Mesenchymal stem cell (in vitro differentiated cells and primary cell): ENCODE measurements around the gene ZYX.

Source experiments
- DNase-seq: peaks from one replicate; pipeline ENCODE4 v3.0.0-alpha.2; 2013
- H2AFZ ChIP-seq: one replicate; pipeline ENCODE4 v1.6.1; 2013; ENCODE audit warnings: low read depth, mild to moderate bottlenecking, control low read depth, inconsistent platforms, low read length, moderate library complexity
- H2AK5ac ChIP-seq: 2 replicates; pipeline ENCODE4 v1.6.1; 2013; ENCODE audit warnings: low read length, moderate library complexity, mild to moderate bottlenecking, inconsistent platforms; ENCODE audit not compliant: severe bottlenecking
- H2BK120ac ChIP-seq: one replicate; pipeline ENCODE4 v1.6.1; 2013; ENCODE audit warnings: low read depth, mild to moderate bottlenecking, inconsistent platforms, low read length, moderate library complexity
- H2BK12ac ChIP-seq, 2 experiments: one replicate each; pipeline ENCODE4 v1.6.1; 2013; ENCODE audit warnings: inconsistent platforms in 2 of 2, low read length in 2 of 2, mild to moderate bottlenecking in 2 of 2, moderate library complexity in 2 of 2, control low read depth in 1 of 2
- H2BK15ac ChIP-seq: one replicate; pipeline ENCODE4 v1.6.1; 2013; ENCODE audit warnings: mild to moderate bottlenecking, low read depth, inconsistent platforms; ENCODE audit not compliant: poor library complexity, severe bottlenecking
- H2BK5ac ChIP-seq: 2 replicates; pipeline ENCODE4 v1.6.1; 2013; ENCODE audit warnings: low read depth, mild to moderate bottlenecking, low read length, control low read depth, inconsistent platforms; ENCODE audit not compliant: poor library complexity, severe bottlenecking
- H3K14ac ChIP-seq, 2 experiments: one replicate each; pipeline ENCODE4 v1.6.1; 2013; ENCODE audit warnings: inconsistent platforms in 2 of 2, low read length in 2 of 2, control low read depth in 1 of 2, mild to moderate bottlenecking in 1 of 2, moderate library complexity in 1 of 2
- H3K18ac ChIP-seq, 2 experiments: one replicate each; pipeline ENCODE4 v1.6.1; 2013; ENCODE audit warnings: inconsistent platforms in 2 of 2, low read length in 2 of 2, control low read depth in 1 of 2, low read depth in 1 of 2, mild to moderate bottlenecking in 1 of 2
- H3K23ac ChIP-seq, 2 experiments: one replicate each; pipeline ENCODE4 v1.6.1; 2013; ENCODE audit warnings: inconsistent platforms in 2 of 2, low read length in 2 of 2, mild to moderate bottlenecking in 2 of 2, moderate library complexity in 2 of 2, control low read depth in 1 of 2
- H3K27ac ChIP-seq: 2 replicates; pipeline ENCODE4 v1.5.1; 2013; ENCODE audit warnings: mild to moderate bottlenecking, moderate library complexity, low read length, control low read depth, inconsistent platforms; ENCODE audit not compliant: poor library complexity, severe bottlenecking
- H3K27me3 ChIP-seq, 2 experiments: 2 replicates each; pipeline versions ENCODE4 v1.6.1 to v1.7.0; 2013; ENCODE audit warnings: low read length in 2 of 2, mild to moderate bottlenecking in 2 of 2, moderate library complexity in 2 of 2, control low read depth in 1 of 2, inconsistent platforms in 1 of 2; ENCODE audit not compliant: control insufficient read depth in 1 of 2, insufficient read depth in 1 of 2
- H3K36me3 ChIP-seq, 2 experiments: 2 replicates each; pipeline versions ENCODE4 v1.6.1 to v1.7.0; 2013; ENCODE audit warnings: low read length in 2 of 2, control low read depth in 1 of 2, inconsistent platforms in 1 of 2, low read depth in 1 of 2, mild to moderate bottlenecking in 1 of 2; ENCODE audit not compliant: insufficient read depth in 2 of 2, control insufficient read depth in 1 of 2
- H3K4ac ChIP-seq, 2 experiments: one replicate each; pipeline ENCODE4 v1.6.1; 2013; ENCODE audit warnings: inconsistent platforms in 2 of 2, low read length in 2 of 2, mild to moderate bottlenecking in 2 of 2, moderate library complexity in 2 of 2, control low read depth in 1 of 2, low read depth in 1 of 2
- H3K4me1 ChIP-seq: 2 replicates; pipeline ENCODE4 v1.6.1; 2013; ENCODE audit warnings: low read depth, low read length, control low read depth; ENCODE audit not compliant: control insufficient read depth, insufficient read depth
- H3K4me2 ChIP-seq: 2 replicates; pipeline ENCODE4 v1.6.1; 2013; ENCODE audit warnings: low read length, mild to moderate bottlenecking, inconsistent platforms; ENCODE audit not compliant: poor library complexity, severe bottlenecking
- H3K4me3 ChIP-seq, 2 experiments: 2 replicates each; pipeline versions ENCODE4 v1.5.1 to v1.7.0; 2013; ENCODE audit warnings: low read length in 2 of 2, mild to moderate bottlenecking in 2 of 2, control low read depth in 1 of 2, low read depth in 1 of 2; ENCODE audit not compliant: insufficient read depth in 1 of 2
- H3K79me1 ChIP-seq: replicated peaks from 2 replicates; pipeline ENCODE4 v1.6.1; 2013; ENCODE audit warnings: mild to moderate bottlenecking, control low read depth, low read length, inconsistent platforms; ENCODE audit not compliant: poor library complexity, severe bottlenecking
- H3K9ac ChIP-seq: 2 replicates; pipeline ENCODE4 v1.7.0; 2013; ENCODE audit warnings: mild to moderate bottlenecking, low read length, moderate library complexity
- H3K9me3 ChIP-seq: 2 replicates; pipeline ENCODE4 v1.7.0; 2013; ENCODE audit warnings: mild to moderate bottlenecking, low read length; ENCODE audit not compliant: control insufficient read depth
- H4K8ac ChIP-seq: one replicate; pipeline ENCODE4 v1.6.1; 2013; ENCODE audit warnings: inconsistent platforms, mild to moderate bottlenecking, low read length, moderate library complexity
- H4K91ac ChIP-seq: one replicate; pipeline ENCODE4 v1.6.1; 2013; ENCODE audit warnings: mild to moderate bottlenecking, low read length, inconsistent platforms
- WGBS: methylation state at CpG from one replicate; pipeline ENCODE4 v1.1.7; 2013; ENCODE audit warnings: mixed read lengths; 5-methylcytosine and 5-hydroxymethylcytosine counted together

The ZYX gene

GRCh38 chr7:143374561-143374960 is 6.6 kb upstream of the ZYX start:
- 82% methylated on average over 4 of the region's 5 CpGs for WGBS

GRCh38 chr7:143375298-143376034 is 5.7 kb upstream of the ZYX start:
- no peak for DNase-seq
- Histone ChIP-seq H3K36me3 (no peaks in the 10 kb centered on the region), H3K14ac (peak overlapping the region in 1 of 2 experiments; percentile 44), H3K79me1 (peaks cover 5% of the 10 kb centered on the region), H2BK5ac (no peak overlapping the region), H3K4me3 (no peak overlapping the region), H3K27me3 (no peaks in the 10 kb centered on the region), H3K23ac (peak overlapping the region in 1 of 2 experiments; percentile 35), H2AFZ (no peak overlapping the region), H4K91ac (peak overlapping the region; percentile 83), H2AK5ac (no peak overlapping the region), H3K9me3 (no peaks in the 10 kb centered on the region), H2BK15ac (peak overlapping the region; percentile 76), H4K8ac (no peak overlapping the region), H3K18ac (peak overlapping the region in 1 of 2 experiments; percentile 25), H3K4me1 (peaks cover 12% of the 10 kb centered on the region), H3K4ac (peak overlapping the region in 1 of 2 experiments; percentile 74), H2BK120ac (no peak overlapping the region), H3K27ac (no peak overlapping the region), H2BK12ac (peak overlapping the region; percentile 19 to 42), H3K4me2 (no peak overlapping the region), H3K9ac (no peak overlapping the region)
- 88% methylated on average over 7 of the region's 7 CpGs for WGBS

More at GRCh38 chr7:143374561-143374960, 6.6 kb upstream of the ZYX start:
- Histone ChIP-seq H4K8ac (no peak overlapping the region), H2AFZ (peak overlapping the region; percentile 16), H3K14ac (peak overlapping the region in 1 of 2 experiments; percentile 74), H3K4me3 (no peak overlapping the region), H3K4me1 (peaks cover 10% of the 10 kb centered on the region), H3K27me3 (no peaks in the 10 kb centered on the region), H3K23ac (no peak overlapping the region), H3K36me3 (no peaks in the 10 kb centered on the region), H2BK5ac (no peak overlapping the region), H3K4ac (peak overlapping the region in 1 of 2 experiments; percentile 19), H2BK12ac (no peak overlapping the region), H3K4me2 (no peak overlapping the region), H2BK15ac (no peak overlapping the region), H3K9me3 (no peaks in the 10 kb centered on the region), H2AK5ac (no peak overlapping the region), H3K79me1 (peaks cover 5% of the 10 kb centered on the region), H3K18ac (no peak overlapping the region), H3K9ac (no peak overlapping the region), H3K27ac (no peak overlapping the region), H4K91ac (no peak overlapping the region), H2BK120ac (no peak overlapping the region)
- DNase-seq: no peak

GRCh38 chr7:143376396-143376795 is 4.7 kb upstream of the ZYX start:
- H3K27me3 ChIP-seq: no peaks in the 10 kb centered on the region
- peak overlapping the region; percentile 48 for H2BK15ac ChIP-seq
- H3K4me3 ChIP-seq: no peak overlapping the region
- 78% methylated on average over 4 of the region's 5 CpGs for WGBS
- DNase-seq: no peak
- H3K4me1 ChIP-seq: peaks cover 12% of the 10 kb centered on the region
- H2BK12ac ChIP-seq: peak overlapping the region in 1 of 2 experiments; percentile 20
- H3K14ac ChIP-seq: no peak overlapping the region
- H2BK120ac ChIP-seq: no peak overlapping the region
- H2AK5ac ChIP-seq: no peak overlapping the region
- peak overlapping the region; percentile 78 for H4K8ac ChIP-seq
- H2AFZ ChIP-seq: no peak overlapping the region
- H3K4me2 ChIP-seq: no peak overlapping the region
- H3K36me3 ChIP-seq: no peaks in the 10 kb centered on the region
- no peak overlapping the region for H2BK5ac ChIP-seq
- H3K79me1 ChIP-seq: peaks cover 5% of the 10 kb centered on the region
- no peak overlapping the region for H3K18ac ChIP-seq
- no peak overlapping the region for H3K4ac ChIP-seq
- H3K9ac ChIP-seq: no peak overlapping the region
- peak overlapping the region; percentile 28 for H4K91ac ChIP-seq
- no peaks in the 10 kb centered on the region for H3K9me3 ChIP-seq
- no peak overlapping the region for H3K27ac ChIP-seq
- no peak overlapping the region for H3K23ac ChIP-seq

GRCh38 chr7:143379611-143380259 is 1.4 kb upstream of the ZYX start:
- no peak overlapping the region for H3K14ac ChIP-seq
- H3K4me1 ChIP-seq: peaks cover 29% of the 10 kb centered on the region
- H3K79me1 ChIP-seq: peaks cover 5% of the 10 kb centered on the region
- H3K23ac ChIP-seq: peak overlapping the region in 1 of 2 experiments; percentile 53
- DNase-seq: no peak
- H2BK120ac ChIP-seq: no peak overlapping the region
- H2AFZ ChIP-seq: no peak overlapping the region
- H3K4me3 ChIP-seq: peak overlapping the region; percentile 30 to 90
- H3K36me3 ChIP-seq: peaks cover 19 to 26% of the 10 kb centered on the region in 2 experiments
- H4K8ac ChIP-seq: peak overlapping the region; percentile 35
- H2BK5ac ChIP-seq: peak overlapping the region; percentile 100
- H3K4ac ChIP-seq: peak overlapping the region; percentile 10 to 22
- WGBS: 34% methylated on average over 13 of the region's 15 CpGs
- peak overlapping the region; percentile 98 for H3K9ac ChIP-seq
- H2BK15ac ChIP-seq: no peak overlapping the region
- peak overlapping the region; percentile 6 to 44 for H3K18ac ChIP-seq
- no peaks in the 10 kb centered on the region for H3K27me3 ChIP-seq
- H3K4me2 ChIP-seq: peak overlapping the region; percentile 81
- H2BK12ac ChIP-seq: peak overlapping the region in 1 of 2 experiments; percentile 23
- H2AK5ac ChIP-seq: peak overlapping the region; percentile 5
- H4K91ac ChIP-seq: no peak overlapping the region
- H3K27ac ChIP-seq: peak overlapping the region; percentile 99
- H3K9me3 ChIP-seq: no peaks in the 10 kb centered on the region
